ENCODE data around the gene RUFY1.
"Not testable (repeated sequence)": the region's sequence is repeated elsewhere in the genome, so short reads cannot be mapped to it uniquely, and the experiment has no call there.

GRCh38 chr5:179522107-179522506 is 28.2 kb upstream of the RUFY1 start:
- TF ChIP-seq EZH2phosphoT487 (conservative IDR thresholded peaks at IDR 0.05; ENCODE audit: low read length); CTCF (IDR thresholded peaks at IDR 0.05; ENCODE audit: insufficient read depth, low read length, poor library complexity, severe bottlenecking): not testable (repeated sequence)
